Loucy (cell line): Measurements from ENCODE around the gene SLC6A11.

Experiments used
- CTCF ChIP-seq: fragments of 200-600 bp; sonication (generic); conservative IDR thresholded peaks from 2 replicates; pipeline ENCODE4 v1.5.1; 2014; ENCODE audit warnings: mild to moderate bottlenecking, antibody characterized with exemption, low read length
- EZH2phosphoT487 ChIP-seq: fragments of 200-600 bp; IDR thresholded peaks from 2 replicates; pipeline ENCODE4 v1.6.1; 2018; ENCODE audit warnings: antibody characterized with exemption, mild to moderate bottlenecking, moderate library complexity, borderline replicate concordance

GRCh38 chr3:10770547-10770946 lies 45.5 kb upstream of the SLC6A11 start:
- TF ChIP-seq CTCF, result no peak
- TF ChIP-seq EZH2phosphoT487, result no peak
